GM18507 (cell line): ENCODE measurements around the gene FUT7.

Source experiments
- DNase-seq: peaks from one replicate; pipeline ENCODE4 v3.0.0; 2011; ENCODE audit warnings: low read depth; ENCODE audit not compliant: insufficient read length; ENCODE audit errors: extremely low spot score
- FAIRE-seq: peaks from 2 replicates; lab custom pipeline; 2011; peaks lifted over from hg19 to GRCh38; lab: Jason Lieb, UNC

Gene FUT7

DNA sequence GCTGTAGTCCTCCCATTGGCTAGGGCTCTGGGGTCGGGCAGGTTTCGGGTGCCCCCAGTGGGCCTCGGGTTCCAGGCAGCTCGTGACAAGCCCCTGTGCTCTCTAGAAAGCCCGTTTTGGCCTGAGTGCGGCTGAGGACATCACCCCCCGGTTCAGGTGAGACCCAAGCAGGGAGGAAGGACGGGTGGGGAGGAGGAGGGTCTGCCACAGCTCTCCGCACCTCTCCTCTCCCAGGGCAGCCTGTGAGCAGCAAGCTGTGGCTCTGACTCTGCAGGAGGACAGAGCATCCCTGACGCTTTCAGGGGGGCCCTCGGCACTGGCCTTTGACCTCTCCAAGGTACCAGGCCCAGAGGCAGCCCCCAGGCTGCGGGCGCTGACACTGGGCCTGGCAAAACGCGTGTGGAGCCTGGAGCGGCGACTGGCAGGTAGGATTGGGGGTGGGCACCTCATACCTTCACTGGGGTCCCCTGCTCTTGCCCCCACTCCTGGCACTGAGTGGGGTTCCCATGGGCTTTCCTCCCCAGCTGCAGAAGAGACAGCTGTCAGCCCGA, 39.0 kb downstream of the FUT7 start:
- no peak for DNase-seq
- no peak for FAIRE-seq

DNA sequence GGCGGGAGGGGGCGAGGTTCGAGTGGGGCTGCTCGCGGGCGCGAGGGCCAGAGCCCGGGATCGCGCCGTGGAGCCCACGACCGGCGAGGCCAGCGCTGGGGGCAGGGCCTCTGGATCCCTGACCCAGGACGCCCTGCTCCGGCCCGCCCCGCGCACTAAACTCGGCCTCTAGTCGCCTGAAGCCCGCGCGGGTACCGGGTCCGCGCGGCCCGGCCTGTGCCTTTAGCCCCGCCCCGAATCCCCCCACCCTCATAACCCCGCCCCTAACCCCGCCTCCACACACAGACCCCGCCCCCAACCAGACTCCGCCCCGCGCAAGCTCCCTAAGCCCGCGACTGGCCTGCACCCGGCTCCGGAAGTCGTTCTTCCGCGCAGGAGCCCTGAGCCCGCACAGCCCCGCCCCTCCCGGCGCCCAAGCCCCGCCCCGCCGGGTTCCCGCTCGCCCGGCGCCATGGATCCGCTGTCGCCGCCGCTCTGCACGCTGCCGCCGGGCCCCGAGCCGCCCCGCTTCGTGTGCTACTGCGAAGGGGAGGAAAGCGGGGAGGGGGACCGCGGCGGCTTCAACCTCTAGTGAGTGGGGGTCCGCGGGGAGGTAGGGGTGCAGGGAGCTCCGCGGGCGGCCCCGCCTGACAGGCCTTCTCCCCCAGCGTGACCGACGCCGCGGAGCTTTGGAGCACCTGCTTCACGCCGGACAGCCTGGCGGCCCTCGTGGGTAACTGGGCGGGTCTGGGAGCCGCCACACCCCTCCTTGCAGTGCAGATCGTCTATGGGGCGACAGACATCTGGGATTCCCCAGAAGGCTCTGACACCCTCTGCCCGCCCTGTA, 39.7 kb downstream of the FUT7 start, which contains the start of gene PAXX:
Gene PAXX, plus strand, starts transcription at position 430 of the 826 bp plus-strand sequence. Its CDS starts 22 bp downstream, at position 452.
- peak; percentile 87 for FAIRE-seq
- peak; percentile 98 for DNase-seq

DNA sequence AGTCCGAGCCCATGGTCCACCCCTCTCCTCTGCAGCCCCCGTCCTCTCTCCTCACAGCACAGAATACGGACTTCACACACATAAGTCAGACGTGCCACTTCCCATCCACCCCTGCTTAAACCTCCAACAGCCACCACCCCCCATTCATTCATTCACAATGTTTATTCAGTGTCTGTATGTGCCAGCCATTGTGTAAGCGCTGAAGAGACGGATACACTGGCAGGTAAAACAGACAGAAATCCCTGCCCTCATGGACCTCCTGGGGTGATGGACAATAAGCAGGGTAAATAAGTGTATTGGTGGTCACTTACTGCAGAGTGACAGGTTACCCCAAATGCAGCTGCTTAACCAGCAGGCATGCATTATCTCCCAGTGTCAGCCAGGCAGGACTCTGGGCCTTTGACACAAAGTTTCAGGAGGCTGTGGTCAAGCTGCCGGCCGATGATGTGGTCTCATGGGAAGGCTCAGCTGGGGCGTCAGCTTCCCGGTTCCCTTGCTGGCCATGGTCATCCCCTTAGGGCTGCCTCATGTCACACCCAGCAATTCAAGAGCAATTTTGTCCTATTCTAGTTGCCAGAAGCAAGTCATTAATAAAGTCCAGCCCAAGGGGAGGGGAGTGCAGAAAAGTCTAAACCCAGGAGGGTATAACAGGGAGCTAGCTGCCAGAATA, 41.5 kb downstream of the FUT7 start:
- no peak for DNase-seq

DNA sequence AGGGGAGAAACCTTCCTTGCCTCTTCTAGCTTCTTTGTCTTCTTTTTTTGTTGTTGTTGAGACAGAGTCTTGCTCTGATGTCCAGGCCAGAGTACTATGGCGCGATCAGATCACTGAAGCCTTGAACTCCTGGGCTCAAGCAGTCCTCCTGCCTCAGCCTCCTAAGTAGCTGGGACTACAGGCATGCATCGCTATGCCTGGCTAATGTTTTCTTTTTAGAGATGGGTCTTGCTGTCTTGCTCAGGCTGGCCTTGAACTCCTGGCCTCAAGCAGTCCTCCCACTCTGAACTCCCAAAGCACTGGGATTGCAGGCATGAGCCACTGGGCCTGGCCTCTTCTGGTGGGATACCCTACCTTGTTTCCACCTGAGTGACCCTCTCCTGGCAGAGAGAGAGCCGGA, 43.0 kb downstream of the FUT7 start:
- no peak for FAIRE-seq

More for the DNA sequence above, 41.5 kb downstream of the FUT7 start:
- no peak for FAIRE-seq

DNA sequence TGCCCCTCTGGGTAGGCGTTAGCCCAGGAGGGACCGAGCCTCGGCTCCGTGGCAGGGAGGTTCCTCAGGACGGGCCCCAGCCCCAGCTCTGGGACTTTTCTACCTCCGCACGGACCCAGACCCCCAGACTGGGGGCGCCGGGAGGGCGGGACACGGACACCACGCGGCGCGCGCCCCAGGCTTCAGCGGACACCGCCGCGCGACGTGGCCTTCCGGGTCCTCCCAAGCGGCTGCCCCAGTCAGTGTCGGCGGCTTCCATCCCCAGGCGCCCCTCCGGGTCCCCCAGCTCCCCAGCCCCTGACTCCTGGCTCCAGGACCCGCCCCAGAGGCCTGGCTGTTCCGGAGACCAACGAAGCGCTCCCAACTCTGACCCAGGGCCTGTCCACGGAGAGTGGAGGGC, 46.0 kb downstream of the FUT7 start:
- FAIRE-seq (no peak), DNase-seq (no peak)

More for the DNA sequence above, 43.0 kb downstream of the FUT7 start:
- DNase-seq: no peak

DNA sequence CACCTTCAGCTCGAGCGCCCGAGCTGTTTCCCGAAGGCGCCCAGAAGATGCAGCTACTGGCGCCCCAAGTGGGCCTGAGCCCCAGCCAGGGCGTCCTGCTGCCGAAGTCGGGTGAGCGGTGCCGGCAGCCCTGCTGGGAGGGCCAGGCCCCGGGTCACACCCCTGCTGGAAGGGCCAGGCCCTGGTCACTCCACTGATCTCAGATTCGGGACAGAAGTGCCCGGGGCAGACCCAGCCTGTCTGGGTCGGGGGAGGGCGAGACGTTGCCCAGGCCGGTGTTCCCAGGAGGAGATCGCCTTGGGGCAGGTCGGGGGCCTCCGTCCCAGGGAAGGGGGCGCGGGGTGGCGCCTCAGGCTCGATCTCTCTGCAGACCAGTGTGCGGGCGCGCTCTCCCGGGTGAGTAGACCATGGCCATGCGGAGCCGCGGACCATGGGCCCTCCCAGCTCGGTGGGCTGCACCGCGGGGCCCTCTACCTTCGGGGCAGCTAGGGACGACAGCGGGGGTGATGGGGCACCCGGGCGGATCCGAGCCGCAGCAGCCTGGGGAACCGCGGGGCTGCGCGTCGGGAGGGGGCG, 46.8 kb downstream of the FUT7 start:
- FAIRE-seq (no peak), DNase-seq (no peak)

DNA sequence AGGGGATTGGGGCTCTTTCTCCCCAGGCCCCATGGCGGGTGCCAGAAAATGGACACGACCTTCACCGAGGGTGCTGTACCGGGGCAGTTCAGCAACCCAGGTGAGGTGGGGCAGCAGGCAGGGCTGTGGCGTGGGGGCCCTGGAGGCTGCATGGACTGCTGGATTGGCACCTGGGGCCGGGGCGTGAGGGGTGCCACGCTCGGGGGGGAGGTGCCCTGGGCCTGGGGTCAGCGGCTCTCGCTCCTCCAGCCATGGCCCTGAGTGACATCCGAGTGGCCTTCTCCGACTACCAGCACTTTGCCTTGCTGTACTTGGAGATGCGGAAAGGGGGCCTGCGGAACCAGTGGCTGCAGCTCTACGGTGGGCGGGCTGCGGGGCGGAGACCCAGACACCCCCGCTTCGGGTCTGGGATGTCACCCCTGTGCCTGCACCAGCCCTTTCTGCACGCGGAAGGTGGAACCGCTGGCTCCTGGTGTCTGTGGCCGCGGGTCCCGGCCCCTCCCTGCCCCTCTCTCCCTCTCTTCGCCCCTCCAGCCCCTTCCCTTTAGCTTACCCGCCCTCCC, 47.3 kb downstream of the FUT7 start:
- DNase-seq: no peak
- FAIRE-seq: no peak

DNA sequence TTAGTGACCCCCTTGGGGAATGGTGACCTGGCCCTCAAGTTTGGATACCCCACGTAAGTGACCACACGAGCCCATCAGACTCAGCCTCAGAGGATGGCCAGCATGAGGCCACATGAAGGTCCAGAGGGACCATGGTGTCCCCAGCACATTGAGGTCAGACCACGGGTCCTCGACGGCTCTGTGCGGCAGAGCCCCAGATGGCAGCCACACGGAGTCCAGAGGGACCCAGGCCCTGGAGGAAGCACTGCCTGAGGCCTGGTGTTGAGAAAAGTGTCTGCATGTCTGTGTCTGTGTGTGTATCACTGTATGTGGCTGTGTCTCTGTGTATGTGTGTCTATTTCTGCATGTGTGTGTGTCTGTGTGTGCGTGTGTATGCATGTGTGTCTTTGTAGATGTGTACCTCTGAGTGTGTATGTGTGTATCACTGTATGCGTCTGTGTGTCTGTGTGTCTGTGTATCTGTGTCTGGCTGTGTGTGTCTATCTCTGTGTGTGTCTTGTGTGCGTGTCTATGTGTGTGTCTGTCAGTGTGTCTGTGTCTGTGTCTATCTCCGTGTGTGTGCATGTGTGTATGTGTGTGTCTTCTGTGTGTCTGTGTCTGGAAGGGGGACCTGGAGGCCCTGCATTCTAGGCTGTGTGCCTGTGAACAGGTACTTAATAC, 48.1 kb downstream of the FUT7 start:
- DNase-seq (no peak), FAIRE-seq (no peak)

DNA sequence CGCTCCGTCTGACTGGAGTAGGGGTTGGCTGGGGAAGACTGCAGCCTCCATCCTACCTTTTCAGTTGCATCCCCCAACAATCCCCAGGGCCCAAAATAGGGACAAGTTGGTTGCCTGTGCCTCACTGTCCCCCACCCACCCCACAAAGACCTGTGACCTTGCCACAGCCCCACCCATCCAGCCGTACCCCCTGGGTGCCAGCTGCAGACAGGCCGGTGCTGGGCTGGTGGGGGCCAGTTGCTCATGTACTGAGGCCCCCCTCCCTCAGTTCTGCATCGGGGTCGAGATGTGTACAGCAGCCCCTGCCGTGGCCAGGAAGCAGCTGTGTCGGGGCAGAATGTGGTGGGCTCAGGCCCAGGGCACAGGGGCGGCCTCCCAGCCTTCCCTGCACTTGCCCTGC, 48.7 kb downstream of the FUT7 start:
- no peak for DNase-seq
- FAIRE-seq: no peak

DNA sequence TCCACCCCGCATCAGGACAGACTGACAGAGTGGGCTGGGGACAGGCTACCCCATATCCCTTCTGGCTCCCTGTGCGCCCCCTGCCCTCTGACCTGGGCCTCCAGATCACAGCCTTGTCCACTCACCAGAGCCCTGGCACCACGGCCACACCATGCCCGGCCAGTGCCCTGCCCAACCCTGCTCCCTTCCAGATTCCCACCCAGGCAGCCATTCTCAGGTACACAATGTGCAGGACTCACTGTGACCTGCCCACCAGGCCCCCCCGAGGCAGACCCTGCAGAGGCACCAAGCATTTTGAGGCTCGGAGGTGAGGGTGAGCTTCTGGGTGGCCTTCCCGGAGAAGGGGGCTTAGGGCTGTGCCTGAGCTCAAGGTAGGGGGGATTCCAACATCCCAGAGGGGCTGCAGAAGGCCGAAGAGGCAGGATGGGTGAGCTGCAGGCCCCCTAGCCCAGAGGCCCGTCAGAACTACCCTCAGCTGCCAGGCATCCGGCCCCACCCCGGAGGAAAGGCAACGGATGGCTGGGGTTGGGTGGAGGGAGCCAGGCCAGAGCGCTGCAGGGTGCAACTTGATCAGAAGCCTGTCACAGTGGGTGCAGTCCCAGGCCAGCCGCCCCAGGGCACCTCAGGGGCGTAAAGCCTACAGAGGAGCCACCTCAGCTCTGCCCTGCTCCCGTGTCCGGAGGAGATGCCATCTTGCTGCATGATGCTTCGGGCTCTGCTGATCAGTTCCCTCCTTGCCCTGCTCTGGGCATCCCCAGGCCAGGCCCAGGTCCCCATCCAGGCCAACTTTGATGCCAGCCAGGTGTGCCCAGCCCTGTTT, 49.4 kb downstream of the FUT7 start, which contains the start of gene LCNL1:
Gene LCNL1, plus strand, starts transcription at position 762 of the 820 bp plus-strand sequence. CDS start 594 bp downstream, outside the sequence.
- DNase-seq: no peak
- FAIRE-seq: no peak

DNA sequence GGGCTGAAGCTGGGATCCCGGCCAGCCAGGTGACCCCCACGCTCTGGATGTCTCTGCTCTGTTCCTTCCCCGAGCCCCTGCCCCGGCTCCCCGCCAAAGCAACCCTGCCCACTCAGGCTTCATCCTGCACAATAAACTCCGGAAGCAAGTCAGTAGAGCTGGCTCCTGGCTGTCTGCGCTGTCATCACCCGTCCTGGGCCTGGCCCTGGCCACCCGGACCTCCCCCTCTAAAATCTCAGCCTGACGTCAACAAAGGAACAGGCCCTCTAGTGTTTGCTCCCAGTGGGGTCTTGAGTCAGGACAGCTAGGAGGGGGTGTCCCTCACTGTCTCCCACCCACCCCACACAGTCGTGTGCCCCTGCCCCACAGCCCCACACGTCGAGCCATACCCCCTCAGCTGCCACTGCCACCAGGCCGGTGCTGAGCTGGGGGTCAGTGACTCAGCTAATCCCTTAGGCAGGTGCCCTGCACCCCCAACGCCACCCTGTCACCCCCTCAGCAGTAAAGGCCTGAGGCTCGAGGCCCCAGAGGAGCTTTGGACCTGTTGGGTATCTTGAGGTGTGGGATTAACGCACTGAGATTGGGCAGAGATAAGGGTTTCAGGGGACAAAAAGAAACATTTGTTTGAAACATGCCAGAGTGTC, 50.2 kb downstream of the FUT7 start:
- no peak for DNase-seq

DNA sequence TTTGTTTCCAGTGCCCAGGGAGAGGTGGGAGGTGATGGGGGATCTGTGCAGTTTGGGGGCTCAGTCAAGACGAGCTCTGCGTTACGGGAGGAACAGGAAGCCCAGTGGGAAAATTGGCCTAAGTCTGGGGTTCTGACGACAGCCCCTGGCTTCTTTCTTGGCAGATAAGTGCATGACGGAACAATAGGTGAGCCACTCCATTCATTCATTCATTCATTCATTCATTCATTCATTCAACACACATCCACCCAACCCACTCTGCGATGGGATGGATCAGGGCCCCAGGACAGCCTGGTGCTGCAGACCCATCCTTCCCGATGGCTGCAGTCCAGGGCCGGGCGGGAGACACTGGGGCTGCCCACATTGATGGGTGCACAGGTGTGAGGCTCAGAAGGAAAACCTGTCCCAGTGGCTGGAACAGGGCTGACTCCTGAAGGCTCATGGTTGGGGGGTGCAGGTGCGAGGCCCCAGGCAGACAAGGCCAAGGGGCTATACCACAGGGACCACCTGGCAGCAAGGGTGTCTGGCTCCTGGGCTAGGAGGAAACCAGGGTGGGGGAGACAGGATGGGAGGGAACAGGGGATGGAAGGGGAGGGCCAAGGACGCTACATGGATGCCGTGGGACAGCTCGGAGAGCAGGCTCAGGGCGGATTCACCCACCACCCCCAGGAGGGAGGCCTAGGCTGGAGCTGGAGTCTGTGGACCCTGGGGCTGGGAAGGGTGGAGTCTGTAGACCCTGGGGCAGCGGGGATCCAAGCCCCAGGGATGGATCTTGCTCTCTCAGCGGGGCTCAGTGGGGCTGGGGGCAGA, 51.0 kb downstream of the FUT7 start:
- no peak for DNase-seq
- FAIRE-seq: no peak

More for the DNA sequence above, 50.2 kb downstream of the FUT7 start:
- no peak for FAIRE-seq
